Heart left ventricle (tissue), 16 donors: ENCODE data around the gene NGFR. TPM values are rescaled to one million over a fixed set of nuclear protein-coding genes. Genes with fewer than 3 reads are reported as not detected.

Experiments
- ATAC-seq, 4 donors: fragments of 200-7000 bp; cut with Tn5 transposase; one replicate each; pipeline ENCODE4 v1.9.1; 2020 to 2022; ENCODE audit warnings: moderate library complexity in 4 of 4, mild to moderate bottlenecking in 3 of 4, moderate number of reproducible peaks in 1 of 4
- DNase-seq, 5 donors: peaks; one replicate each; pipeline ENCODE4 v3.0.0-alpha.2; 2020
- H3K27ac ChIP-seq, 12 donors: fragments of 200-600 bp; sonication (generic) in 4 of 12; one replicate each; pipeline versions ENCODE4 v1.5.0 to v1.8.0; 2016 to 2022; ENCODE audit warnings: mild to moderate bottlenecking in 2 of 12
- H3K27me3 ChIP-seq, 9 donors: fragments of 200-600 bp; sonication (generic) in 2 of 9; one replicate each; pipeline versions ENCODE4 v1.5.1 to v1.8.0; 2016 to 2022; ENCODE audit warnings: mild to moderate bottlenecking in 3 of 9
- H3K36me3 ChIP-seq, 9 donors: fragments of 200-600 bp; sonication (generic) in 2 of 9; one replicate each; pipeline versions ENCODE4 v1.5.0 to v1.8.0; 2018 to 2022; ENCODE audit warnings: mild to moderate bottlenecking in 2 of 9
- H3K4me1 ChIP-seq, 12 donors: fragments of 200-600 bp; sonication (generic) in 4 of 12; one replicate each; pipeline versions ENCODE4 v1.5.0 to v1.8.0; 2016 to 2022; ENCODE audit warnings: mild to moderate bottlenecking in 3 of 12
- H3K4me3 ChIP-seq, 12 donors: fragments of 200-600 bp; sonication (generic) in 4 of 12; one replicate each; pipeline versions ENCODE4 v1.5.0 to v1.8.0; 2017 to 2022; ENCODE audit warnings: mild to moderate bottlenecking in 9 of 12, moderate library complexity in 4 of 12
- H3K9me3 ChIP-seq, 12 donors: fragments of 200-600 bp; sonication (generic) in 4 of 12; one replicate each; pipeline versions ENCODE4 v1.5.0 to v1.8.0; 2016 to 2022; ENCODE audit warnings: mild to moderate bottlenecking in 1 of 12
- POLR2A ChIP-seq, 2 donors: fragments of 450-650 bp; IDR thresholded peaks; one replicate each; pipeline ENCODE4 v1.6.1; 2017; ENCODE audit warnings: antibody characterized with exemption in 2 of 2, mild to moderate bottlenecking in 2 of 2, moderate library complexity in 2 of 2
- WGBS, 4 donors: extraction: QIAGEN DNeasy Blood & Tissue Kit in 2 of 4; methylation state at CpG; one replicate each; pipeline versions ENCODE4 v1.1.5 to v1.1.7; 2013 to 2018; 5-methylcytosine and 5-hydroxymethylcytosine counted together
- intact Hi-C, 10 donors: fragments of 100-400 bp; cut with DNase I; formaldehyde crosslinking; loops; one replicate each; pipeline versions ENCODE4 v1.11.1 to v1.14.2; 2022
- polyA plus RNA-seq, 2 donors: library from polyadenylated mRNA; stranded (reverse); fragments of 200-250 nt; gene quantifications; one replicate each; pipeline ENCODE4 v1.2.3, GENCODE V29; 2013
- total RNA-seq, 9 donors: library from RNA; depleted of rRNA in 2 of 9; stranded (reverse); fragments of >200 nt in 2 of 9; fragmentation: NEBNext Ultra II Directional in 3 of 9; extraction: Animal tissue kit (Norgen Biotek cat#: 25700) in 3 of 9; gene quantifications; one replicate each; pipeline versions ENCODE4 v1.1.0 to v1.2.4, GENCODE V29; 2016 to 2023
- TF ChIP-seq, protein P1 (sequence below), 12 donors: fragments of 200-600 bp; sonication (generic) in 4 of 12; IDR thresholded peaks; one replicate each; pipeline versions ENCODE4 v1.5.0 to v1.8.0; 2018 to 2022; ENCODE audit warnings: antibody characterized with exemption in 12 of 12, mild to moderate bottlenecking in 5 of 12
- donor health status: ischemic (EF 13 %, LVEDD 7.1; RV severe dilation, severe dysfunction).
- donor health status: healthy with polysubstance abuse.
- donor health status: DM: no; HTN: yes; CAD: no.
- donor health status: DM: no; HTN: no; CAD: no.
- donor health status: ischemic (EF 25% LVEDD 6.9; RV normal size, moderate dysfunction).
- donor health status: ischemic (EF 25% LVEDD 5.7; RV mildly dilated, moderate dysfunction).
- donor health status: healthy.
- donor health status: DM: yes; HTN: yes; CAD: no.
- donor health status: ischemic (EF 35%, LVEDD 5.7; RV mildly dilated, moderate dysfunction).
- donor health status: nonischemic (EF 11% LVEDD 7.7; RV severe dilation, severe dysfunction).
- donor health status: DM: yes; HTN: yes; CAD: no.
- donor health status: PGD.
- donor health status: ischemic (EF 29% LVEDD 5.4; RV normal size, mild dysfunction).
- donor health status: nonischemic (EF 23%, LVEDD 6.1; RV moderate dilation, normal function).

NGFR gene
- total and polyA plus RNA-seq, 11 donors, result 2.3 to 16.8 (median 6.2) TPM

DNA sequence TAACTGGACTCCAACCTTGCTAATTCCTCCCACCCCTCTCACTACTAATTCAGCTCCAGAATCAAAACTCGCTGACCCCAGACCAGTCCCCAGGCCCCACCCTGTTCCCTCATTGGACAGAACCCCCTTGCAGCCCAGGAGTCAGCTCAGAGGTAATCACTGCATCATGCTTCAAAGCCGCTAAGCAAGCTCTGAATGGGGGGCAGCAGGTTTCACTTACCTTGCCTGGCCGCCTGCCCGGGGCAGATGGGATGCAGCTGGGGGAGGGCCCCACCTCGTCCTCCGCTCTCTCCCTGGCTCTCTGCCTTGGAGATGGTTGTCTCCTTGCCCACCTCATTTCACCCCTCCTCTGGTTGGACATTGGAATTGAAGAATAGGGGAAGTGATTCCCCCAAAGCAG is 4.8 kb upstream of the NGFR start:
- Histone ChIP-seq H3K36me3 (no peaks in the 10 kb centered on the region), H3K4me3 (no peak overlapping the region), H3K27ac (no peak overlapping the region), H3K27me3 (peaks cover 4 to 50% (median 13%) of the 10 kb centered on the region in 9 donors), H3K4me1 (peaks cover 0 to 14% (median under 1%) of the 10 kb centered on the region in 12 donors), H3K9me3 (no peaks in the 10 kb centered on the region)
- TF ChIP-seq, protein P1, sequence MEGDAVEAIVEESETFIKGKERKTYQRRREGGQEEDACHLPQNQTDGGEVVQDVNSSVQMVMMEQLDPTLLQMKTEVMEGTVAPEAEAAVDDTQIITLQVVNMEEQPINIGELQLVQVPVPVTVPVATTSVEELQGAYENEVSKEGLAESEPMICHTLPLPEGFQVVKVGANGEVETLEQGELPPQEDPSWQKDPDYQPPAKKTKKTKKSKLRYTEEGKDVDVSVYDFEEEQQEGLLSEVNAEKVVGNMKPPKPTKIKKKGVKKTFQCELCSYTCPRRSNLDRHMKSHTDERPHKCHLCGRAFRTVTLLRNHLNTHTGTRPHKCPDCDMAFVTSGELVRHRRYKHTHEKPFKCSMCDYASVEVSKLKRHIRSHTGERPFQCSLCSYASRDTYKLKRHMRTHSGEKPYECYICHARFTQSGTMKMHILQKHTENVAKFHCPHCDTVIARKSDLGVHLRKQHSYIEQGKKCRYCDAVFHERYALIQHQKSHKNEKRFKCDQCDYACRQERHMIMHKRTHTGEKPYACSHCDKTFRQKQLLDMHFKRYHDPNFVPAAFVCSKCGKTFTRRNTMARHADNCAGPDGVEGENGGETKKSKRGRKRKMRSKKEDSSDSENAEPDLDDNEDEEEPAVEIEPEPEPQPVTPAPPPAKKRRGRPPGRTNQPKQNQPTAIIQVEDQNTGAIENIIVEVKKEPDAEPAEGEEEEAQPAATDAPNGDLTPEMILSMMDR (IDR thresholded peaks at IDR 0.05), result no peak
- no peak for TF ChIP-seq POLR2A (IDR thresholded peaks at IDR 0.05)
- 75 to 91% (median 77%) methylated on average over 6 of the region's 6 CpGs for WGBS, 4 donors
- no peak for ATAC-seq
- DNase-seq, result no peak
- intact Hi-C loops, result loop anchor here in 1 of 10 donors (10.0 kb wide), 1 partner anchor 55 kb away; no protein-coding TSS in a partner anchor

DNA sequence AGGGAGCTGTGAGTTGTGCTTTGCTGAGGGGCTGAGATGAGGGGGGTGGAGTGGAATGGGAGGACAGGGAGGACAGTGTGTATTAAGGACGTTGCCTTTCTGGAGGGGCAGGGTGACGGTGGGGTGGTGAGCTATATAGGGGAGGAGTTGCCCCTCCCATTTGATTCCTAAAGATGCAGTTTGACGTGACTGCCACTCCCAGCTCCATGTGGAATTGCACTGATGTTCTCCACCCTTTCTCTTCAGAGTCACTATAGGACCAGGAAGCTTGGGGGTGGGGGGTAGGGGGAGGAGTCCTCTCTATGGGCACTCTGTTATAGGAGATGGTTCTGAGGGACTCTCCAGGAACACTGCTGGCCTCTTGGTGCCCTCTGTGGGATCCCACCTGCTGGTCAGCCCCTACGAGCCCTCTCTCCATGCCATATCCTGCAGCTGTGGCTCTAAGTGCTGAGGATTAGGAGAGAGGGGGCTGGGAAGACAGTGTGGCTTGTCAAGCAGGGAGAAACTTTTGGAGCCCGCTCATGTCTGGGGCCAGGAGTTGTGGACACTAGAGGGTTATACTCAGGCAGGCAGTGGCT is 3.8 kb upstream of the NGFR start:
- Histone ChIP-seq H3K9me3 (no peaks in the 10 kb centered on the region), H3K27me3 (peaks cover 4 to 49% (median 15%) of the 10 kb centered on the region in 9 donors), H3K4me3 (no peak overlapping the region), H3K36me3 (no peaks in the 10 kb centered on the region), H3K4me1 (peaks cover 0 to 19% (median 7%) of the 10 kb centered on the region in 12 donors), H3K27ac (no peak overlapping the region)
- no peak for DNase-seq
- ATAC-seq, result no peak
- TF ChIP-seq, protein P1 (IDR thresholded peaks at IDR 0.05), result no peak
- no peak for TF ChIP-seq POLR2A (IDR thresholded peaks at IDR 0.05)
- WGBS, 4 donors, result 57 to 59% (median 58%) methylated on average over 5 of the region's 5 CpGs
- intact Hi-C loops, result loop anchor here in 1 of 10 donors (10.0 kb wide), 1 partner anchor 56 kb away; no protein-coding TSS in a partner anchor

DNA sequence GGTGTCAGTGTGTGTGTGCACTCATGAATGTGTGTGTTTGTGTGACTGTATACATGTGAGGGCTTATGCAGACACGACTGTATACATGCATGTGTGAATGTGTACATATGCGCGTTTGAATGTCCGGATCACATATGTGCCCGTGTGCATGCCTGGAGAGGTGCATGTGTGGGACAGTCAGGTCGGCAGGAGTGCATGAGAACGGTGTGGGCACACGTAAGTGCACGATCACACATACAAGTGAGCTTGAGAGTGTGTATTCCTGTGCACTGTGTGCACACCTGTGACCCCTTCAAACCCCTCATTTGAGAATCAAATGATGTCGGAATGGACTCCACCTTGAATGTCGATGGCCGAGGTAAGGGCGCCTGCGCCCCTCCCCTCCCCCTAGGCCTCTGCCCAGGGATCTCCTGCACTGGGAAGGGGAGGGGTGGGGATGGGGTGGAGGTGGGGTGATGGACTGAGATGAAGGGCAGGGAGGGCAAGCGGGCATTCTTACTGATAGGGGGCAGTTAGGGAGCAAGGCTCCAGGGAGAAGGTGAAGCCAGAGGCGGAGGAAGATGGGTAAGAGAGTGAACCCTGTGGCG is 601 bp upstream of the NGFR start:
- Histone ChIP-seq H3K27me3 (peaks cover 17 to 60% (median 43%) of the 10 kb centered on the region in 9 donors), H3K27ac (peak overlapping the region in 2 of 12 donors; percentile 55 to 64), H3K4me1 (peaks cover 0 to 38% (median 25%) of the 10 kb centered on the region in 12 donors), H3K9me3 (no peaks in the 10 kb centered on the region), H3K4me3 (peak overlapping the region in 11 of 12 donors; percentile 36 to 76 (median 56)), H3K36me3 (no peaks in the 10 kb centered on the region)
- DNase-seq, result no peak
- WGBS, 4 donors, result 41 to 45% (median 43%) methylated on average over 17 of the region's 17 CpGs
- TF ChIP-seq POLR2A (IDR thresholded peaks at IDR 0.05), result no peak
- TF ChIP-seq, protein P1 (IDR thresholded peaks at IDR 0.05), result no peak
- intact Hi-C loops, result loop anchor here in 1 of 10 donors (10.0 kb wide), 1 partner anchor 60 kb away; no protein-coding TSS in a partner anchor
- no peak for ATAC-seq

DNA sequence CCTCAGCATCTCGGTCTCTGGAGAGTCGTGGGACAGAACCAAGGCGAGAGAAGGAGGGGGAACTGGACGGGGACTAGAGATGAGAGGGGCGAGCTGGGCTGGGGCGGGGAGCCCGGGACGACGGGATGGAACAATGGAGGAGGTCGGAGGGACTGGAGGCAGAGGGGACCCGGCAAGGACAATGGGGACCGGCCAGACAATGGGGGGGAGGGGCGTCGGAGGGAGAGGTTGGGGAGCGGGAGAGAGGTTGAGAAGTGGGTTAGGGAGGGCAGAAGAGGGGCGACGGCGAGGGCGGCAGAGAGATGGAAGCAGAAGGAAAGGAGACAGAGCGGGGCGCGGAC is 719 bp downstream of the NGFR start:
- DNase-seq (no peak), ATAC-seq (no peak)
- H3K27ac ChIP-seq, result peak overlapping the region in 3 of 12 donors; percentile 5 to 26 (median 12)
- H3K4me3 ChIP-seq, result peak overlapping the region; percentile 29 to 76 (median 56)
- TF ChIP-seq, protein P1 (IDR thresholded peaks at IDR 0.05), result no peak
- TF ChIP-seq POLR2A (IDR thresholded peaks at IDR 0.05), result no peak
- 1 to 3% (median 2%) methylated on average over 22 of the region's 22 CpGs for WGBS, 4 donors
- H3K9me3 ChIP-seq, result no peaks in the 10 kb centered on the region
- intact Hi-C loops, result loop anchor here (2.0 to 10.0 kb wide), 9 partner anchors 51 to 87 kb away; no protein-coding TSS in a partner anchor
- peaks cover 17 to 65% (median 46%) of the 10 kb centered on the region in 9 donors for H3K27me3 ChIP-seq
- H3K36me3 ChIP-seq, result no peaks in the 10 kb centered on the region
- H3K4me1 ChIP-seq, result peaks cover 0 to 38% (median 25%) of the 10 kb centered on the region in 12 donors
